ENCODE results near the gene EFCAB12.
"Not testable (repeated sequence)": the region's sequence is repeated elsewhere in the genome, so short reads cannot be mapped to it uniquely, and the experiment has no call there.

Gene EFCAB12

GRCh38 chr3:129363356-129363755, 65.1 kb downstream of the EFCAB12 start:
- DNase-seq: not testable (repeated sequence)

GRCh38 chr3:129360705-129361460, 67.6 kb downstream of the EFCAB12 start:
- no peak for DNase-seq

- no peak for DNase-seq
Measured at GRCh38 chr3:129360171-129360611, 68.2 kb downstream of the EFCAB12 start.

GRCh38 chr3:129358772-129359371, 69.6 kb downstream of the EFCAB12 start:
- DNase-seq: no peak

- no peak for DNase-seq
Measured at GRCh38 chr3:129358177-129358771, 70.2 kb downstream of the EFCAB12 start.

DNA sequence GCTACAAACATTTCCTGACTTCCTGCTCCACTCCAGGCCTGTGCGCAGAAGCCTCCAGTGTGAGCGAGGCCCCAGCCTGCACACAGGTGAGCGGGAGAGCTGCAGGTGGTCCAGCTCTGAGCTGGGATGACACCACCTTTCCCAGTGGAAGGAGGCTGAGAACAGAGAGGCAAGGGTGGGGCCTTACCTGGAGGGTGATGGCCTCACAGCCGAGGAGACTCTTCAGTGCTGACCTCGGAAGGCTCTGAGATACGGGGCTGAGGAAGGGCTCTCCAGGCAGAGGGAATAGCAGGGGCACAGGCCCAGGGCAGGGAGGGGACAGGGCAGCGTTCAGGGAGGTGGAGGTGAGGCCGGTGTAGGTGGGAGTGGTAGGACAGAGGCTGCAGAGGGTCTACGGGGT, 70.8 kb downstream of the EFCAB12 start:
- no peak for DNase-seq

DNA sequence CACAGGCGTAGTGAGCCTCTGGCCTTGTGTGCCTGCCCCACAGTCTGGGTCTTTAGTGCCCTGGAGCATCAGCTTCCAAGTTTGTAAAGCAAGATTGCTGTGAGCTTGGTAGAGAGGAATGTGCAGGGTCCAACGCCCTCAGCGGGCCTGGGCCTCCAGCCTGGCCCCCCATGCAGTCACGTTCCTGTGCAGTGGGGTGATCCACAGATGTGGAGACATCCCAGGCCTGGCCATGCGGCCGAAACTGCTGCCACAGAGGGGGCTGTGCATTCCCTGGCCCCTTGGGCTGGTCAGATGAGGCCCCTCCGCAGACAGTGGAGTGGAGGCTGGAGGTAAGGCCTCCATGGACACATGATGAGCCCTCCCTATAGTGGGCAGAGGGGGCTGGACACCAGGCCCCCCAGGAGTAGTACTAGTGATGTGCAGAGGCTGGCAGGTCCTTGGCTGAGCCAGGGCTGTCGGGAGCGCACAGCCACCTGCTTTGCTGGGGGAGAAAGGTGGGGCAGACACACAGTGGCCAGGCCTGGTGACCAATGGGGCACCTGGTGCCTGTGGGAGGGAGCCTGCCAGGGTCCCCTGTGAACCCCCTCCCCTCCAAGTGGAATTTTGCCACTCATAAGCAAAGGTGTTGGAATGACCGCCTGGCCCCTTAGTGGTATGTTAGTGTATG, 71.5 kb downstream of the EFCAB12 start:
- no peak for DNase-seq

GRCh38 chr3:129353589-129353941, 74.9 kb downstream of the EFCAB12 start:
- DNase-seq: no peak

GRCh38 chr3:129352650-129353588, 75.5 kb downstream of the EFCAB12 start:
- no peak for DNase-seq

DNA sequence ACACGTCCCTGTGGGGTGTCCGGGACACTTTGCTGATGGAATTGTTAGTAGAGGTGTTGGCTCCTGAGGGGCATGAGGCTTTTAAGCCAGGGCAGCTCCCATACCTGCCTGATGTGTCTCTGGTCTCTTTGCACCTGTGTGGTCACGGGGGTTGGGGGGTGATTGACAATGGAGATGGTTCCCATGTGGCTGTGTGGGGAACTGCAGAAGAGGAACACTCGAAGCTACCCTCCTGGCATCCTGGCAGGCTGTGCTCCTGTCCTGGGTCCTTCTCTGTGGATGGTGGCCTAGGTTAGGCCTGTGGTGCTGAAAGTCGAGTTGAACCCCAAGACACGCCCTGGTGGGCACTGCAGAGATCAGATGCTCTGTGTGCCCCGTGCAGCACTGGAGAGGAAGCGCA, 76.4 kb downstream of the EFCAB12 start:
- no peak for DNase-seq

Measured in stimulated activated CD4-positive, alpha-beta T cell treated with anti-CD3 and anti-CD28 coated beads, Interleukin-4, amount 100 ng/mL, for 1 hour (primary cell).